ENCODE results near the gene CHRDL2.
"Not testable (repeated sequence)": the region's sequence is repeated elsewhere in the genome, so short reads cannot be mapped to it uniquely, and the experiment has no call there.

The CHRDL2 gene

DNA sequence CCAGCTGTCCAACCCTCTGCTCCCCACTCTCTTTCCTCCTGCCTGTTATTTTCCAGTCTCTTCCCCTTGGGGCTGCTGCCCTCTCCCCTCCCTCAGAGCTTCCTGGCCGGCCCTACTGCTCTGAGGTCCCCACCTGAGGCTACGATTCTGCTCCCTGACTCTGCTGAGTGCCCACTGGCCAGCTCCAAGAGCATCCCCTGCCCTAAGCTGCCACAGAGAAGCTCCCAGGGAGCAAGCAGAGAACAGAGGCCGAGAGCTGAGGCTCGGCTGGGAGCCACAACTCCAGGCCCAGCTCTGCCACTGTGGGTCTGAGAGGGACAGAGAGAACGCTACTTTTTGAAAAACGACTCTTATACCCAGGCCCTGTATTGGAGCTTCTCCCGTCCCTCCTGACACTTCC, 61.1 kb downstream of the CHRDL2 start:
- DNase-seq (ENCODE audit: low read depth, low spot score) = no peak

DNA sequence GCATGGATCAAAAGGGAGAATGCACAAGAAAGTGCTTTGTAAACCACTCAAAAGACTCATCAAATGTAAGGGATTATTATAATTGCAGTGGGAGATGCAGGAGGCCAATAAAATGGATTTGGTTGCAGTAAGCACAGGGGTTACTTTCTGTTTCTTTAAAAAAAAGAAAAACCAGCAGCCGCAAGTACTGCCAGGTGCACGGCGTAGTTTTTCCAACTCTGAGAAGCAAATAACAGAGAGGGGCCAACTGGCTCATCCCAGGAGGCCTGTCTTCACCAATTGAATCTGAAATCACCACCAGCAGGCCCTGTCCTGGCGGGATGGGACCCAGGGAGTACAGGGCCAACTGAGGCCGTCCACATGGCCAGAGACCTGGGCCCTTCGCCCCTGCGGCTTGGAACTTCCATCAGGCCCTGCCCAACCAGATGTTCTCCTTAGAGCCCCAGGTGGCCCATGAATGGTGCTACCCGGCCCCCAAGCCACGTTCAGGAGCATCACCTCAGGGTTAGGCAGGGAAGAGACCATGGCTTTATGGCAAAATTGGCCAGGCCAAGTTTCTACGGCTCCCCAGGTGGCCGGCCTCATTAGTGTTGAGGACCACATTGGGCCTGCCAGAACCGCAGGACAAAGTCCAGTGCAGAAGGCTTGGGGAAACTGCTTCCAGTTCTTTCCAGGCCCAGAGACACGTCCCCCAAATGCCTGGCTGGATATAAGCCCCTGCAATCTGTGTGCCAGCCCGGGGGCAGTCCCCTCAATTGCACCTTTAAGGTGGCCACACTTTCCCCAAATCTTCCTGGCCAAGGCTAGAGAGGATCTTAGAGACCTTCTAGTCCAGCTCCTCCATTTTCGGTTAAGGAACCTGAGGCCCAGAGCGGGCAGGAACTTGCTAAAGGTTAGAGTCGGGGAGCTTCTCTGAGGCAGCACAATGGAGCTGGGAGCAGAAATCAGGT, 61.7 kb downstream of the CHRDL2 start:
- no peak for DNase-seq (ENCODE audit: low read depth, low spot score)

DNA sequence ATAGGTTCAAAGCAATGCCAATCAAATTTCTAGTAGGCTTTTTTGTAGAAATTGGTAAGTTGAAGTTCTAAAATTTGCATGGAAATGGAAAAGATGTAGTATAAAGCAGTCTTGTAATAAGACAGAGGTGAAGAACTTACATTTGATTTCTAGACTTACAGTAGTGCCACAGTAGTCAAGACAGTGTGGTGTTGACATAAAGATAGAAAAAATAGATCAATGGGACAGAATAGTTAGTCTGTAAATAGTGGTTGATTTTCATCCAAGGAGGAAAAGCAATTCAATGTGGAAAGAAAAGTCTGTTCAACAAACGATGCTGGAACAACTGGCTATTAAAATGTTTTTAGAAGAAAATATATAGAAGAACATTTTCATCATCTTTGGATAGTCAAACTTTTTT, 67.9 kb downstream of the CHRDL2 start:
- no peak for DNase-seq (ENCODE audit: low read depth, low spot score)

DNA sequence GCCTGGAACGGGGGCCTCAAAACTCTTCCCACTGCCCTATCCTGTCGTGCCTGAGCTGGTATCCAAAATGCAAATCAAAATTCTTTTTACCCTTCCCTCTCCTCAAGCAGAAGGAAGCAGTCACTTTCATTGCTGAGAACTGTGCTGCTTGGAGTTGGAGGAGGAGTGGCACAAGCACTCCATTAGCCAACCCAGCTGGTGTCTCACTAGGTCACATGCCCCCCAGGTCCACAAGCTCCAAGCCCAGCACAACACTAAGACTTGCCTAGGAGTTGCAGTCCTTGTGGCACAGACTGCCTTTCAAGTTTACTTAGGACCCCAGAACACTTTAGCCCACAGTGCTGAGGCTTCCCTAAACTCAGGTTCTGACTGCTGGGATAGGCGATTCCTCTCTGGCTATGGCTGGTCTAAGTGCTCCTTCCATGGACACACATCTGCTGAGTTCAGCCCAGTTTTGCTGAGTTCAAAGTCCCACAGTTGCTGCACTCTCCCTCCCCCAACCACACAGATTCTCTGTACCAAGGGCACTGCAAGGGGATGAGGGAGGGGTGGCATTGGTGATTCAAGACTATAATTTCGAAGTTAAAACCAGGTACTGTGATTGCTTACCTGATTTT, 68.6 kb downstream of the CHRDL2 start:
- no peak for DNase-seq (ENCODE audit: low read depth, low spot score)

DNA sequence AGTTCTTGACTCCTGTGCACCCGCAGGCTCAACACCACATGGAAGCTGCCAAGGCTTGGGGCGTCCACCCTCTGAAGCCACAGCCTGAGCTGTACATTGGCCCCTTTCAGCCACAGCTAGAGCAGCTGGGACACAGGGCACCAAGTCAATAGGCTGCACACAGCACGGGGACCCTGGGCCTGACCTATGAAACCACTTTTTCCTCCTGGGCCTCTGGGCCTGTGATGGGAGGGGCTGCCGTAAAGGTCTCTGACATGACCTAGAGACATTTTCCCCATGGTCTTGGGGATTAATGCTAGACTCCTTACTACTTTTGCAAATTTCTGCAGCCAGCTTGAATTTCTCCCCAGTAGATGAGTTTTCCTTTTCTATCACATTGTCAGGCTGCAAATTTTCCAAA, 72.1 kb downstream of the CHRDL2 start:
- DNase-seq (ENCODE audit: low read depth, low spot score) = not testable (repeated sequence)

DNA sequence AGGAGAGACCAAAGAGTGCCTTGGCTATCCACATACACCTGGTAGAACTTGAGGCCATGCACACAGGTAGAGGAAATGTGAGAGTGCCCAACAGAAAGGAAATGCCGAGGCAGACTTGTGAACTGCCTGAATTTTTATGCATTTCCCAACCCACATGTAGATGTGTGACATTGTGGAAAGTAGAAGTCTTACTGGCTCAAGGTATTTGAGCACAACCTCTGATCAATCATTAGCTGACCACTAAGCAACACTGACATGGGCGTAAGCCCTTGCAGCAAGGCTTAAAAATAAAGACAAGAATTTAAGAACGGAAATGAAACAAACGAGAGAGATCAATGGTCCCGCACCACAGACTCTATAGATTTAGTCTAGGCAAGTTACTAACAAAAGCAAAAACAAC, 76.2 kb downstream of the CHRDL2 start:
- DNase-seq (ENCODE audit: low read depth, low spot score) = no peak

DNA sequence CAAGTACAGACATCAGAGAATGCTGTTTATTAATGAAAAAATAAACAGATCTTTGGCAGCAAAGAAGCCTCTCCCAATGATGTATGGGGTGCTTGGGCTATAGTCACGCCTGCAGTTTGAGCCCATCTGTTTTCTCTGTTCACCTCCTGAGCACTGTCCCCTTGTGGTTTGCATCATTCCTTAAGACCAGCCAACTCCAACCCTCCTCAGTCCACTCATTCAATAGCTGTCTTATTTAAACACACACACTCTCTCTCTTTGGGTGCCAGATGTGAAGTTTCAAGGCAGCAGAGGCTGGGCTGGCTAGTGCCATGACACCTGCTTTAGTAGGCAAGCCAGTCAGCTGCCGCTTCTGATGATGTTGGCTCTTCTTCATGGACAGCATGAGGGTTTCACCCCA, 80.7 kb downstream of the CHRDL2 start:
- no peak for DNase-seq (ENCODE audit: low read depth, low spot score)

DNA sequence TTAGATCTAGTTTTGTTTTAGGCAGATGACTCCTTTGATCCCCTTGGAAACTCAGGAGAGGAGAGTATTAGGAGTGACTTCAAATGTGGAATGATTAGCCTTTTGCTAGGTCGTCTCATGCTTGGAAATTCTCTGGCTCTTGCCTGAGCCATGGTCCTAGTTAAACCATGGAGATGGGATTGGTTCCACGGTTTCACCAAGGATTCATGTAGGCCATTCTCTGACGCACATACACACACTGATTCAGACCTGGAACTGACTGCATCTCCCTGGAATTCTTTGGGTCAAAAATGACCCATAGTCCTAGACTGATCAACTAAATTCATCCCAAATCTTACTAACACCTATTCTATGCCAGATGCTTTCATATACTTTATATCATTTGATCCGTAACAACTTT, 82.3 kb downstream of the CHRDL2 start:
- DNase-seq (ENCODE audit: low read depth, low spot score) = no peak

DNA sequence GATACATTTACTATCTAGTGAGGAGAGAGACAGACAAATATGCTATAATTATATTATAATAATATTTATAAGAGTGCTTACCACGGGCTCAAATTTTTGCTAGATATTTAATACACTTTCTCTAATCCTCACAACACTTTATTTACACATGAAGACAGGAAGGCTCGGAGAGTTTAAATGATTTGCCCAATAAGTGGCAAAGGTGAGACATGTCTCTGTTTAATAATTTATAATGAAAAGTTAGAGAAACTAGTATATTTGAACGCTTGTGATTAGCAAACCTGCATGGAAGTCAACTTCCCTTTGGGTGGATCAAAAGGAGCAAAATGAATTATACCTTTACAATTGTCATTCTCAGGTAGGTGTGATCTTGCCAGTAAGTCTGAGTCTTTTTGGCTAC, 83.4 kb downstream of the CHRDL2 start:
- DNase-seq (ENCODE audit: low read depth, low spot score) = no peak

DNA sequence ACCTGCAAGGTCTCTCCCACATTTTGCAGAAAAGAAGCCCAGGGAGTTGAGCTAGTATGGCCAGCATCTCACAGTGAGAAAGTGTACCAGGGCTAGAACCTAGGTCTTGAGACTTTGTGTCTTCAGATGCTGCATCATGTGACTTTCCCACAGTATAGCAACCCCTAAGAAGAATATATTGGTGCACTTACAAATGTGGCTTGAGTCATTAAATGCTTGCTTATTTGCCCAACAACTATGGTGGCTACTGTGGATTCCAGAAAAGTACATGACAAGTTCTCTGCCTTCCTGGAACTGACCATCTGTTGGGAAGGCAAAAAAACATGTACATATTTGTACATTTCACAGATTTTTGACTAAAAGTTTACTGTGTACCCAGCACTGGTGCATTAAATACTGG, 83.8 kb downstream of the CHRDL2 start:
- no peak for DNase-seq (ENCODE audit: low read depth, low spot score)

DNA sequence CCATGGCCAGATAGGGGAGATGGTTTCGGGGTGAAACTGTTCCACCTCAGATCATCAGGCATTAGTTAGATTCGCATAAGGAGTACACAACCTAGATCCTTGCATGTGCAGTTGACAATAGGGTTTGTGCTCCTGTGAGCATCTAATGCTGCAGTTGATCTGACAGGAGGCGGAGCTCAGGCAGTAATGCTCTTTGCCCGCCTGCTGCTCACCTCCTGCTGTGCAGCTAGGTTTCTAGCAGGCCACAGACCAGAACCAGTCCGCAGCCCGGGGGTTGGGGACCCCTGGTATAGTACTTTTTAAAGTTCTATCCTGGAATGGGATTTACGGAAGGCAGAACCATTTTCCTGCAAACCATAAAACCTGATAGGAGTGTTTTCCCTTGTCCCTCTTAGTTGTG, 84.3 kb downstream of the CHRDL2 start:
- DNase-seq (ENCODE audit: low read depth, low spot score) = no peak
